CD4-positive, alpha-beta T cell treated with Interferon alpha-2 for 1 hour (primary cell): ENCODE data around the gene DNM1.
"Not testable (repeated sequence)": the region's sequence is repeated elsewhere in the genome, so short reads cannot be mapped to it uniquely, and the experiment has no call there.

ENCODE experiments used
- DNase-seq, 2 donors: peaks; one replicate each; pipeline ENCODE4 v3.0.0-alpha.2; 2020 to 2022

The DNM1 gene

GRCh38 chr9:128178806-128179431 lies 24.3 kb upstream of the DNM1 start:
- DNase-seq: no peak

- no peak for DNase-seq
These were observed 23.2 kb upstream of the DNM1 start for GRCh38 chr9:128180001-128180400.

GRCh38 chr9:128180447-128180846 lies 22.7 kb upstream of the DNM1 start:
- DNase-seq: no peak

- DNase-seq: not testable (repeated sequence)
These were observed 21.7 kb upstream of the DNM1 start for GRCh38 chr9:128181480-128181879.

GRCh38 chr9:128182893-128183588 lies 20.1 kb upstream of the DNM1 start:
- no peak for DNase-seq

GRCh38 chr9:128185979-128186965 lies 16.9 kb upstream of the DNM1 start:
- no peak for DNase-seq

GRCh38 chr9:128187361-128187760 lies 15.8 kb upstream of the DNM1 start:
- DNase-seq: no peak

- DNase-seq: no peak
These were observed 15.0 kb upstream of the DNM1 start for GRCh38 chr9:128188209-128188608.

- DNase-seq: no peak
These were observed 13.2 kb upstream of the DNM1 start for GRCh38 chr9:128190013-128190412.

- DNase-seq: no peak
These were observed 12.4 kb upstream of the DNM1 start for GRCh38 chr9:128190516-128191405.

- peak; percentile 67 to 79 for DNase-seq
These were observed 11.7 kb upstream of the DNM1 start, which contains the start of gene CIZ1 for GRCh38 chr9:128191406-128192046. Gene CIZ1, minus strand, starts transcription at chr9:128191572. Its CDS starts 715 bp downstream, at chr9:128190857.

GRCh38 chr9:128192601-128193371 lies 10.4 kb upstream of the DNM1 start:
- peak in 1 of 2 donors; percentile 66 for DNase-seq

GRCh38 chr9:128193469-128194096 lies 9.6 kb upstream of the DNM1 start:
- no peak for DNase-seq

- no peak for DNase-seq
These were observed 1.5 kb upstream of the DNM1 start for GRCh38 chr9:128201441-128202369.

- no peak for DNase-seq
These were observed 543 bp upstream of the DNM1 start for GRCh38 chr9:128202648-128203023.

GRCh38 chr9:128203707-128204551 lies 750 bp downstream of the DNM1 start:
- peak in 1 of 2 donors; percentile 8 for DNase-seq

- no peak for DNase-seq
These were observed 1.7 kb downstream of the DNM1 start for GRCh38 chr9:128204858-128205257.

GRCh38 chr9:128205296-128205944 lies 2.2 kb downstream of the DNM1 start:
- DNase-seq: no peak
